GM21619 (cell line): ENCODE data around the gene TMEM115.
"Not testable (repeated sequence)": the region's sequence is repeated elsewhere in the genome, so short reads cannot be mapped to it uniquely, and the experiment has no call there.

ENCODE experiments used
- ATAC-seq: cut with Tn5 transposase; IDR thresholded peaks from one replicate; pipeline ENCODE4 v1.9.1; 2021; ENCODE audit not compliant: unreplicated experiment

The TMEM115 gene

GRCh38 chr3:50319894-50320625 is 39.3 kb downstream of the TMEM115 start:
- ATAC-seq = no peak

GRCh38 chr3:50319181-50319893 is 40.0 kb downstream of the TMEM115 start:
- ATAC-seq = no peak

- no peak for ATAC-seq
Observed at GRCh38 chr3:50318615-50319014, 40.7 kb downstream of the TMEM115 start.

- no peak for ATAC-seq
Observed at GRCh38 chr3:50318163-50318562, 41.2 kb downstream of the TMEM115 start.

GRCh38 chr3:50317300-50317699 is 42.0 kb downstream of the TMEM115 start:
- no peak for ATAC-seq

- ATAC-seq = no peak
Observed at GRCh38 chr3:50316657-50317242, 42.6 kb downstream of the TMEM115 start.

- no peak for ATAC-seq
Observed at GRCh38 chr3:50314816-50315215, 44.5 kb downstream of the TMEM115 start.

GRCh38 chr3:50314342-50314741 is 45.0 kb downstream of the TMEM115 start:
- no peak for ATAC-seq

GRCh38 chr3:50312041-50312440 is 47.3 kb downstream of the TMEM115 start:
- not testable (repeated sequence) for ATAC-seq
